HepG2 (cell line): ENCODE measurements around the gene RABEPK. TPM values are rescaled to one million over a fixed set of nuclear protein-coding genes. Genes with fewer than 3 reads are reported as not detected.

ENCODE experiments used
- ATM ChIP-seq: fragments of 450-650 bp; IDR thresholded peaks from 2 replicates; pipeline ENCODE4 v1.7.1; 2017; ENCODE audit warnings: mild to moderate bottlenecking, borderline replicate concordance
- ELF1 ChIP-seq: sonication (generic); formaldehyde crosslinking; IDR thresholded peaks from 2 replicates; pipeline ENCODE4 v1.4.0; 2020; ENCODE audit warnings: missing genetic modification reagents
- HDAC1 ChIP-seq: sonication (generic); formaldehyde crosslinking; IDR thresholded peaks from 2 replicates; pipeline ENCODE4 v1.5.1; 2020; ENCODE audit warnings: mild to moderate bottlenecking, missing genetic modification reagents
- HES4 ChIP-seq: sonication (generic); formaldehyde crosslinking; IDR thresholded peaks from 2 replicates; pipeline ENCODE4 v1.9.0; 2021; ENCODE audit warnings: mild to moderate bottlenecking, missing genetic modification reagents, borderline replicate concordance
- HIVEP1 ChIP-seq: sonication (generic); formaldehyde crosslinking; IDR thresholded peaks from 2 replicates; pipeline ENCODE4 v1.4.0; 2020; ENCODE audit warnings: mild to moderate bottlenecking, missing genetic modification reagents
- IKZF5 ChIP-seq: IDR thresholded peaks from 2 replicates; pipeline ENCODE4 v1.6.1; 2018; ENCODE audit warnings: missing genetic modification reagents, mild to moderate bottlenecking, missing compliant biosample characterization
- LCORL ChIP-seq, 2 experiments: fragments of 450-650 bp in 1 of 2; sonication (generic) in 1 of 2; formaldehyde crosslinking in 1 of 2; IDR thresholded peaks; 2 replicates each; pipeline versions ENCODE4 v1.5.0 to v1.6.1; 2017 to 2020; ENCODE audit warnings: antibody characterized with exemption in 1 of 2, missing genetic modification reagents in 1 of 2
- MBNL3 ChIP-seq: fragments of 250-450 bp; sonication (Bioruptor Pico); conservative IDR thresholded peaks from 2 replicates; pipeline ENCODE4 v1.8.0; 2022; ENCODE audit warnings: mild to moderate bottlenecking, inconsistent platforms
- MXD3 ChIP-seq: IDR thresholded peaks from 2 replicates; pipeline ENCODE4 v1.6.1; 2016; ENCODE audit warnings: mild to moderate bottlenecking, missing biosample characterization, missing genetic modification reagents
- NBN ChIP-seq: fragments of 450-650 bp; conservative IDR thresholded peaks from 2 replicates; pipeline ENCODE4 v1.6.1; 2017
- PBX2 ChIP-seq: IDR thresholded peaks from 2 replicates; pipeline ENCODE4 v1.6.1; 2016; ENCODE audit warnings: control low read depth
- PHF5A ChIP-seq: IDR thresholded peaks from one replicate; pipeline ENCODE4 v1.6.1; 2018; ENCODE audit warnings: low read depth, missing genetic modification reagents; ENCODE audit not compliant: unreplicated experiment
- PRPF4 ChIP-seq: fragments of 200-400 bp; formaldehyde crosslinking; IDR thresholded peaks from 2 replicates; pipeline ENCODE4 v1.6.1; 2016; ENCODE audit warnings: low read length, low read depth; ENCODE audit not compliant: poor library complexity, severe bottlenecking
- SALL1 ChIP-seq: sonication (generic); formaldehyde crosslinking; IDR thresholded peaks from 2 replicates; pipeline ENCODE4 v1.8.0; 2022; ENCODE audit warnings: mild to moderate bottlenecking, missing genetic modification reagents
- SIN3A ChIP-seq: IDR thresholded peaks from 2 replicates; pipeline ENCODE4 v1.6.1; 2011; ENCODE audit warnings: low read depth, mild to moderate bottlenecking, control low read depth, low read length, borderline replicate concordance
- SP2 ChIP-seq: sonication (generic); formaldehyde crosslinking; IDR thresholded peaks from 2 replicates; pipeline ENCODE4 v1.5.1; 2020; ENCODE audit warnings: mild to moderate bottlenecking, missing genetic modification reagents
- TAF1 ChIP-seq: sonication (generic); formaldehyde crosslinking; IDR thresholded peaks from 2 replicates; pipeline ENCODE4 v1.4.0; 2020; ENCODE audit warnings: missing genetic modification reagents
- ZKSCAN8 ChIP-seq: IDR thresholded peaks from 2 replicates; pipeline ENCODE4 v1.6.1; 2016; ENCODE audit warnings: borderline replicate concordance, missing genetic modification reagents, missing compliant biosample characterization
- ZMAT3 ChIP-seq: sonication (generic); formaldehyde crosslinking; conservative IDR thresholded peaks from 2 replicates; pipeline ENCODE4 v1.7.0; 2021; ENCODE audit warnings: missing genetic modification reagents
- ZMYM3 ChIP-seq: sonication (generic); formaldehyde crosslinking; IDR thresholded peaks from 2 replicates; pipeline ENCODE4 v1.5.1; 2020; ENCODE audit warnings: mild to moderate bottlenecking, missing genetic modification reagents
- ZNF143 ChIP-seq: sonication (generic); formaldehyde crosslinking; IDR thresholded peaks from 2 replicates; pipeline ENCODE4 v1.4.0; 2020; ENCODE audit warnings: missing genetic modification reagents
- ZNF567 ChIP-seq: sonication (generic); formaldehyde crosslinking; IDR thresholded peaks from 2 replicates; pipeline ENCODE4 v1.8.1; 2023; ENCODE audit warnings: mild to moderate bottlenecking, missing genetic modification reagents, borderline replicate concordance
- ZNF607 ChIP-seq: sonication (generic); formaldehyde crosslinking; IDR thresholded peaks from 2 replicates; pipeline ENCODE4 v1.5.1; 2020; ENCODE audit warnings: missing genetic modification reagents, mild to moderate bottlenecking, borderline replicate concordance
- ZNF704 ChIP-seq: sonication (generic); formaldehyde crosslinking; IDR thresholded peaks from 2 replicates; pipeline ENCODE4 v1.8.1; 2023; ENCODE audit warnings: mild to moderate bottlenecking, inconsistent platforms, moderate library complexity, missing genetic modification reagents, borderline replicate concordance
- ZNF749 ChIP-seq: sonication (generic); formaldehyde crosslinking; IDR thresholded peaks from 2 replicates; pipeline ENCODE4 v1.8.0; 2022; ENCODE audit warnings: mild to moderate bottlenecking, missing genetic modification reagents, moderate library complexity, borderline replicate concordance
- ZNF75D ChIP-seq: sonication (generic); formaldehyde crosslinking; IDR thresholded peaks from 2 replicates; pipeline ENCODE4 v1.8.1; 2023; ENCODE audit warnings: missing genetic modification reagents, mild to moderate bottlenecking, borderline replicate concordance
- polyA plus RNA-seq, 8 experiments: library from polyadenylated mRNA; depleted of rRNA in 3 of 8; stranded (reverse) in 7 of 8; unstranded in 1 of 8; fragments of >200 nt; fragmentation: Illumina TruSeq in 4 of 8; extraction: Trizol in 4 of 8; gene quantifications; 2 replicates each; pipeline versions ENCODE4 v1.2.1 to v1.2.3, GENCODE V29; 2011 to 2016; ENCODE audit warnings: low read depth in 4 of 8, missing spikeins in 1 of 8, mixed read lengths in 1 of 8; ENCODE audit not compliant: insufficient read depth in 1 of 8
- total RNA-seq, 5 experiments: library from RNA; depleted of rRNA; stranded (reverse); fragments of >200 nt; fragmentation: Illumina TruSeq; extraction: Trizol; gene quantifications; 2 replicates each; pipeline ENCODE4 v1.2.3, GENCODE V29; 2016; ENCODE audit warnings: low read depth in 1 of 5

Gene RABEPK
- total and polyA plus RNA-seq, 2 of the 13 experiments (the other 11 are each of a cell fraction or from before 2014, with no cell fraction given): 75.5 to 90.0 TPM

- no peak for TF ChIP-seq PBX2 (CRISPR knock-in tag)
- 0 out of 2 replicates have a peak, but pooled peaks have one; percentile 21 for TF ChIP-seq MXD3 (CRISPR knock-in tag)
- TF ChIP-seq TAF1 (CRISPR knock-in tag): peak; percentile 65
- TF ChIP-seq ELF1 (CRISPR knock-in tag): peak; percentile 67
- TF ChIP-seq IKZF5 (CRISPR knock-in tag): peak; percentile 88
- peak; percentile 72; the same call in 1 of the 2 replicates for TF ChIP-seq HDAC1 (CRISPR knock-in tag)
- peak; percentile 67; the same call in 1 of the 2 replicates for TF ChIP-seq ZNF704 (CRISPR knock-in tag)
- no peak for TF ChIP-seq ATM
- peak; percentile 49; the same call in 1 of the 2 replicates for TF ChIP-seq ZNF607
- TF ChIP-seq PHF5A: no peak
- TF ChIP-seq ZNF143 (CRISPR knock-in tag): peak; percentile 97
- TF ChIP-seq SIN3A: peak; percentile 56; the same call in 1 of the 2 replicates
- 0 out of 2 replicates have a peak, but pooled peaks have one; percentile 10 for TF ChIP-seq HIVEP1 (CRISPR knock-in tag)
- 0 out of 2 replicates have a peak, but pooled peaks have one; percentile 29 for TF ChIP-seq ZNF749
- TF ChIP-seq MBNL3: no peak
- peak; percentile 66; the same call in 1 of the 2 replicates for TF ChIP-seq ZKSCAN8 (CRISPR knock-in tag)
- TF ChIP-seq ZNF75D (CRISPR knock-in tag): 0 out of 2 replicates have a peak, but pooled peaks have one; percentile 76
- TF ChIP-seq SALL1: peak; percentile 62
- TF ChIP-seq LCORL (IDR thresholded peaks at IDR 0.05): no peak
- TF ChIP-seq LCORL (CRISPR knock-in tag; IDR thresholded peaks at IDR 0.05): peak; percentile 70
- no peak for TF ChIP-seq NBN
- no peak for TF ChIP-seq ZNF567 (CRISPR knock-in tag)
- 0 out of 2 replicates have a peak, but pooled peaks have one; percentile 23 for TF ChIP-seq HES4 (CRISPR knock-in tag)
- TF ChIP-seq ZMAT3: peak; percentile 89
- TF ChIP-seq ZMYM3: peak; percentile 88
- no peak for TF ChIP-seq PRPF4
- peak; percentile 64 for TF ChIP-seq SP2 (CRISPR knock-in tag)
These were observed 10.7 kb upstream of the RABEPK start, which contains the start of gene PPP6C (continued) for GRCh38 chr9:125189361-125190289.
